A549 (cell line): ENCODE results near the gene PRKAR1B. TPM values are rescaled to one million over a fixed set of nuclear protein-coding genes. Genes with fewer than 3 reads are reported as not detected.

Experiments used
- ATAC-seq, 2 experiments: fragments of 200-7000 bp in 1 of 2; fragments of >200 bp in 1 of 2; cut with Nextera tagmentation in 1 of 2; cut with Tn5 transposase in 1 of 2; 3 replicates each; pipeline versions ENCODE4 v1.8.0 to v1.9.1; 2018 to 2020; ENCODE audit warnings: mild to moderate bottlenecking in 1 of 2, moderate library complexity in 1 of 2
- CTCF ChIA-PET: fragments of 300-600 bp; sonication (Branson Sonifier 250); formaldehyde crosslinking; extraction: SDS; loops from one replicate; lab custom pipeline; 2021; ENCODE audit warnings: antibody characterized with exemption, inconsistent platforms; lab: Yijun Ruan, JAX
- POLR2A ChIA-PET: fragments of 350-600 bp; formaldehyde crosslinking; extraction: SDS; loops from one replicate; lab custom pipeline; 2021; ENCODE audit warnings: antibody characterized with exemption, inconsistent platforms; lab: Yijun Ruan, JAX
- DNase-seq, 2 experiments: peaks; one replicate each; pipeline versions ENCODE4 v3.0.0 to v3.0.0-alpha.2; 2011 to 2016; ENCODE audit warnings: low read depth in 1 of 2, low spot score in 1 of 2
- FAIRE-seq: peaks from 2 replicates; lab custom pipeline; 2011; peaks lifted over from hg19 to GRCh38; lab: Jason Lieb, UNC
- H3K27ac ChIP-seq, 2 experiments: fragments of >200 bp; sonication (Bioruptor Twin); formaldehyde crosslinking; 3 replicates each; pipeline ENCODE4 v1.5.1; 2016 to 2017
- H3K4me1 ChIP-seq: fragments of >200 bp; sonication (Bioruptor Twin); formaldehyde crosslinking; 3 replicates; pipeline ENCODE4 v1.6.1; 2016
- H3K4me2 ChIP-seq: fragments of >200 bp; sonication (Bioruptor Twin); formaldehyde crosslinking; 3 replicates; pipeline ENCODE4 v1.6.1; 2016
- H3K4me3 ChIP-seq: fragments of >200 bp; sonication (Bioruptor Twin); formaldehyde crosslinking; 3 replicates; pipeline ENCODE4 v1.5.1; 2016
- H3K9me3 ChIP-seq: fragments of >200 bp; sonication (Bioruptor Twin); formaldehyde crosslinking; 3 replicates; pipeline ENCODE4 v1.6.1; 2016
- CBX2 ChIP-seq: fragments of 200-600 bp; sonication (generic); IDR thresholded peaks from 2 replicates; pipeline ENCODE4 v1.6.1; 2016; ENCODE audit warnings: low read depth, mild to moderate bottlenecking, borderline replicate concordance
- CEBPB ChIP-seq, 2 experiments: fragments of >200 bp in 1 of 2; sonication (Bioruptor Twin) in 1 of 2; formaldehyde crosslinking in 1 of 2; IDR thresholded peaks; 2 replicates each; pipeline ENCODE4 v1.6.1; 2012 to 2016
- CHD2 ChIP-seq: fragments of 150-350 bp; IDR thresholded peaks from 2 replicates; pipeline ENCODE4 v1.6.1; 2014; ENCODE audit warnings: low read length; ENCODE audit not compliant: partially characterized antibody
- CHD4 ChIP-seq: fragments of 200-600 bp; sonication (generic); IDR thresholded peaks from 2 replicates; pipeline ENCODE4 v1.6.1; 2016; ENCODE audit warnings: antibody characterized with exemption, mild to moderate bottlenecking, borderline replicate concordance
- EHMT2 ChIP-seq: fragments of 200-600 bp; sonication (generic); IDR thresholded peaks from 2 replicates; pipeline ENCODE4 v1.6.1; 2016; ENCODE audit warnings: antibody characterized with exemption, low read depth, mild to moderate bottlenecking, moderate library complexity
- EP300 ChIP-seq, 2 experiments: fragments of >200 bp; sonication (Bioruptor Twin); formaldehyde crosslinking; IDR thresholded peaks; 2 replicates in 1 of 2; 3 replicates in 1 of 2; pipeline ENCODE4 v1.6.1; 2016 to 2017
- ESRRA ChIP-seq: fragments of 150-350 bp; IDR thresholded peaks from 2 replicates; pipeline ENCODE4 v1.6.1; 2014; ENCODE audit warnings: mild to moderate bottlenecking, low read length, borderline replicate concordance
- FOSL2 ChIP-seq, 2 experiments: fragments of 450-650 bp in 1 of 2; fragments of >200 bp in 1 of 2; sonication (Bioruptor Twin) in 1 of 2; formaldehyde crosslinking; IDR thresholded peaks; 2 replicates each; pipeline versions ENCODE4 v1.5.0 to v1.6.1; 2016 to 2020; ENCODE audit warnings: mild to moderate bottlenecking in 1 of 2, moderate library complexity in 1 of 2
- GATA3 ChIP-seq: IDR thresholded peaks from 2 replicates; pipeline ENCODE4 v1.6.1; 2012; ENCODE audit warnings: borderline replicate concordance
- HDAC2 ChIP-seq: fragments of 200-600 bp; sonication (generic); IDR thresholded peaks from 2 replicates; pipeline ENCODE4 v1.6.1; 2016
- HEYL ChIP-seq: fragments of 250-450 bp; sonication (Bioruptor Pico); IDR thresholded peaks from 2 replicates; pipeline ENCODE4 v1.8.0; 2021; ENCODE audit warnings: mild to moderate bottlenecking, moderate library complexity
- JUN ChIP-seq, 2 experiments: fragments of >200 bp; sonication (Bioruptor Twin); formaldehyde crosslinking; IDR thresholded peaks; 2 replicates in 1 of 2; 3 replicates in 1 of 2; pipeline ENCODE4 v1.6.1; 2016 to 2017
- JUNB ChIP-seq: fragments of >200 bp; sonication (Bioruptor Twin); formaldehyde crosslinking; IDR thresholded peaks from 2 replicates; pipeline ENCODE4 v1.6.1; 2016
- KDM5A ChIP-seq: fragments of 200-600 bp; sonication (generic); IDR thresholded peaks from 2 replicates; pipeline ENCODE4 v1.6.1; 2016; ENCODE audit warnings: antibody characterized with exemption, mild to moderate bottlenecking
- MAFK ChIP-seq: fragments of 450-650 bp; IDR thresholded peaks from 2 replicates; pipeline ENCODE4 v1.6.1; 2014; ENCODE audit not compliant: partially characterized antibody
- MAZ ChIP-seq: fragments of 150-350 bp; IDR thresholded peaks from 2 replicates; pipeline ENCODE4 v1.6.1; 2014; ENCODE audit warnings: antibody characterized with exemption, low read depth, low read length, borderline replicate concordance
- NPAS2 ChIP-seq: fragments of 250-450 bp; sonication (Bioruptor Pico); IDR thresholded peaks from 2 replicates; pipeline ENCODE4 v1.8.0; 2022; ENCODE audit warnings: mild to moderate bottlenecking, moderate library complexity, borderline replicate concordance
- PHF8 ChIP-seq: fragments of 200-600 bp; sonication (generic); IDR thresholded peaks from 2 replicates; pipeline ENCODE4 v1.6.1; 2016; ENCODE audit warnings: low read depth, mild to moderate bottlenecking, antibody characterized with exemption, moderate library complexity, borderline replicate concordance
- RARB ChIP-seq: fragments of 250-450 bp; sonication (Bioruptor Pico); IDR thresholded peaks from 2 replicates; pipeline ENCODE4 v1.8.0; 2021; ENCODE audit warnings: mild to moderate bottlenecking, moderate library complexity
- RCOR1 ChIP-seq: fragments of 150-350 bp; IDR thresholded peaks from 2 replicates; pipeline ENCODE4 v1.6.1; 2014; ENCODE audit warnings: antibody characterized with exemption, low read length, low read depth
- TFCP2L1 ChIP-seq: fragments of 250-450 bp; sonication (Bioruptor Pico); IDR thresholded peaks from 2 replicates; pipeline ENCODE4 v1.5.0; 2021; ENCODE audit warnings: mild to moderate bottlenecking
- ZC3H11A ChIP-seq: fragments of 450-650 bp; IDR thresholded peaks from 2 replicates; pipeline ENCODE4 v1.6.1; 2014; ENCODE audit warnings: antibody characterized with exemption, mild to moderate bottlenecking
- WGBS: methylation state at CpG from one replicate; pipeline ENCODE4 v1.1.6; 2017; ENCODE audit errors: missing lambda C conversion rate; 5-methylcytosine and 5-hydroxymethylcytosine counted together
- polyA plus RNA-seq, 4 experiments: library from polyadenylated mRNA; depleted of rRNA in 3 of 4; stranded (reverse); fragments of >200 nt; fragmentation: RNase III in 1 of 4; extraction: RNeasy Plus Mini Kit Qiagen cat#74134 plus additional on column Dnase treatment in 1 of 4; gene quantifications; 2 replicates in 3 of 4; 3 replicates in 1 of 4; pipeline ENCODE4 v1.2.3, GENCODE V29; 2011 to 2017
- TF ChIP-seq, protein P1 (sequence below): fragments of 250-450 bp; sonication (Bioruptor Pico); IDR thresholded peaks from 2 replicates; pipeline ENCODE4 v1.5.0; 2021; ENCODE audit warnings: mild to moderate bottlenecking, moderate library complexity, borderline replicate concordance
- TF ChIP-seq, protein P2 (sequence below): IDR thresholded peaks from 2 replicates; pipeline ENCODE4 v1.6.1; 2012; ENCODE audit warnings: low read depth, borderline replicate concordance
- TF ChIP-seq, protein P3 (sequence below): fragments of 200-600 bp; sonication (generic); IDR thresholded peaks from 2 replicates; pipeline ENCODE4 v1.6.1; 2016; ENCODE audit warnings: antibody characterized with exemption, mild to moderate bottlenecking, moderate library complexity
- TF ChIP-seq, protein P4 (sequence below): IDR thresholded peaks from 2 replicates; pipeline ENCODE4 v1.6.1; 2012
- TF ChIP-seq, protein P5 (sequence below): IDR thresholded peaks from 2 replicates; pipeline ENCODE4 v1.6.1; 2012
- TF ChIP-seq, protein P6 (sequence below): fragments of >200 bp; sonication (Bioruptor Twin); formaldehyde crosslinking; IDR thresholded peaks from 2 replicates; pipeline ENCODE4 v1.6.1; 2016

The PRKAR1B gene
- polyA plus RNA-seq, 2 of the 4 experiments (the other 2 are of a cell fraction), result 10.1 to 33.7 TPM

DNA sequence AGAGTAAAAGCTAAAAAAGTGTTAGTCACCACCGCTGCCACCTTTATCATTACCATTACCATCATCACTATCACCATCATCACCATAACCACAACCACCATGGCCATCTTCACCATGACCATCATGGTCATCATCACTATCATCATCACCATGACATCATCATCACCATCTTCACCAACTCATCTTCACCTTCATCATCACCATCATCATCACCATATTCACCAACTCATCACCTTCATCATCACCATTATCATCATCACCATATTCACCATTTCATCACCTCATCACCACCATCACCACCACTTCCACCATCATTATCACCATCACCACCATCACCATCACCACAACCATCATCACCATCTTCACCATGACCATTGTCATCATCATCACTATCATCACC lies 161.0 kb downstream of the PRKAR1B start:
- Histone ChIP-seq H3K27ac (no peak overlapping the region), H3K9me3 (no peaks in the 10 kb centered on the region), H3K4me3 (no peak overlapping the region), H3K4me1 (no peaks in the 10 kb centered on the region), H3K4me2 (no peak overlapping the region)
- ChIA-PET CTCF (interaction anchor here (1.0 kb wide), 1 partner anchor 22 kb away, joined by 5 read pairs; no protein-coding TSS in a partner anchor), POLR2A (no interaction called here)
- FAIRE-seq, result no peak
- ATAC-seq, result no peak
- 98% methylated on average over 1 of the region's 1 CpG for WGBS
- TF ChIP-seq JUN (IDR thresholded peaks at IDR 0.05) (no peak), CHD2 (no peak), ZC3H11A (no peak), TFCP2L1 (no peak), RARB (CRISPR knock-in tag) (no peak), EP300 (IDR thresholded peaks at IDR 0.05) (no peak), PHF8 (no peak), EHMT2 (no peak), FOSL2 (IDR thresholded peaks at IDR 0.05) (no peak), FOSL2 (CRISPR knock-in tag; IDR thresholded peaks at IDR 0.05) (no peak), CEBPB (IDR thresholded peaks at IDR 0.05) (no peak), MAFK (no peak), CBX2 (no peak), CHD4 (no peak), RCOR1 (no peak), GATA3 (no peak), JUNB (no peak)
- TF ChIP-seq, protein P1, sequence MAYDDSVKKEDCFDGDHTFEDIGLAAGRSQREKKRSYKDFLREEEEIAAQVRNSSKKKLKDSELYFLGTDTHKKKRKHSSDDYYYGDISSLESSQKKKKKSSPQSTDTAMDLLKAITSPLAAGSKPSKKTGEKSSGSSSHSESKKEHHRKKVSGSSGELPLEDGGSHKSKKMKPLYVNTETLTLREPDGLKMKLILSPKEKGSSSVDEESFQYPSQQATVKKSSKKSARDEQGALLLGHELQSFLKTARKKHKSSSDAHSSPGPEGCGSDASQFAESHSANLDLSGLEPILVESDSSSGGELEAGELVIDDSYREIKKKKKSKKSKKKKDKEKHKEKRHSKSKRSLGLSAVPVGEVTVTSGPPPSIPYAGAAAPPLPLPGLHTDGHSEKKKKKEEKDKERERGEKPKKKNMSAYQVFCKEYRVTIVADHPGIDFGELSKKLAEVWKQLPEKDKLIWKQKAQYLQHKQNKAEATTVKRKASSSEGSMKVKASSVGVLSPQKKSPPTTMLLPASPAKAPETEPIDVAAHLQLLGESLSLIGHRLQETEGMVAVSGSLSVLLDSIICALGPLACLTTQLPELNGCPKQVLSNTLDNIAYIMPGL (CRISPR knock-in tag), result no peak
- TF ChIP-seq, protein P2, sequence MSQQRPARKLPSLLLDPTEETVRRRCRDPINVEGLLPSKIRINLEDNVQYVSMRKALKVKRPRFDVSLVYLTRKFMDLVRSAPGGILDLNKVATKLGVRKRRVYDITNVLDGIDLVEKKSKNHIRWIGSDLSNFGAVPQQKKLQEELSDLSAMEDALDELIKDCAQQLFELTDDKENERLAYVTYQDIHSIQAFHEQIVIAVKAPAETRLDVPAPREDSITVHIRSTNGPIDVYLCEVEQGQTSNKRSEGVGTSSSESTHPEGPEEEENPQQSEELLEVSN, result no peak
- TF ChIP-seq, protein P3, sequence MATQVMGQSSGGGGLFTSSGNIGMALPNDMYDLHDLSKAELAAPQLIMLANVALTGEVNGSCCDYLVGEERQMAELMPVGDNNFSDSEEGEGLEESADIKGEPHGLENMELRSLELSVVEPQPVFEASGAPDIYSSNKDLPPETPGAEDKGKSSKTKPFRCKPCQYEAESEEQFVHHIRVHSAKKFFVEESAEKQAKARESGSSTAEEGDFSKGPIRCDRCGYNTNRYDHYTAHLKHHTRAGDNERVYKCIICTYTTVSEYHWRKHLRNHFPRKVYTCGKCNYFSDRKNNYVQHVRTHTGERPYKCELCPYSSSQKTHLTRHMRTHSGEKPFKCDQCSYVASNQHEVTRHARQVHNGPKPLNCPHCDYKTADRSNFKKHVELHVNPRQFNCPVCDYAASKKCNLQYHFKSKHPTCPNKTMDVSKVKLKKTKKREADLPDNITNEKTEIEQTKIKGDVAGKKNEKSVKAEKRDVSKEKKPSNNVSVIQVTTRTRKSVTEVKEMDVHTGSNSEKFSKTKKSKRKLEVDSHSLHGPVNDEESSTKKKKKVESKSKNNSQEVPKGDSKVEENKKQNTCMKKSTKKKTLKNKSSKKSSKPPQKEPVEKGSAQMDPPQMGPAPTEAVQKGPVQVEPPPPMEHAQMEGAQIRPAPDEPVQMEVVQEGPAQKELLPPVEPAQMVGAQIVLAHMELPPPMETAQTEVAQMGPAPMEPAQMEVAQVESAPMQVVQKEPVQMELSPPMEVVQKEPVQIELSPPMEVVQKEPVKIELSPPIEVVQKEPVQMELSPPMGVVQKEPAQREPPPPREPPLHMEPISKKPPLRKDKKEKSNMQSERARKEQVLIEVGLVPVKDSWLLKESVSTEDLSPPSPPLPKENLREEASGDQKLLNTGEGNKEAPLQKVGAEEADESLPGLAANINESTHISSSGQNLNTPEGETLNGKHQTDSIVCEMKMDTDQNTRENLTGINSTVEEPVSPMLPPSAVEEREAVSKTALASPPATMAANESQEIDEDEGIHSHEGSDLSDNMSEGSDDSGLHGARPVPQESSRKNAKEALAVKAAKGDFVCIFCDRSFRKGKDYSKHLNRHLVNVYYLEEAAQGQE, result no peak
- TF ChIP-seq, protein P4, sequence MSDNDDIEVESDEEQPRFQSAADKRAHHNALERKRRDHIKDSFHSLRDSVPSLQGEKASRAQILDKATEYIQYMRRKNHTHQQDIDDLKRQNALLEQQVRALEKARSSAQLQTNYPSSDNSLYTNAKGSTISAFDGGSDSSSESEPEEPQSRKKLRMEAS, result no peak
- no peak for DNase-seq

DNA sequence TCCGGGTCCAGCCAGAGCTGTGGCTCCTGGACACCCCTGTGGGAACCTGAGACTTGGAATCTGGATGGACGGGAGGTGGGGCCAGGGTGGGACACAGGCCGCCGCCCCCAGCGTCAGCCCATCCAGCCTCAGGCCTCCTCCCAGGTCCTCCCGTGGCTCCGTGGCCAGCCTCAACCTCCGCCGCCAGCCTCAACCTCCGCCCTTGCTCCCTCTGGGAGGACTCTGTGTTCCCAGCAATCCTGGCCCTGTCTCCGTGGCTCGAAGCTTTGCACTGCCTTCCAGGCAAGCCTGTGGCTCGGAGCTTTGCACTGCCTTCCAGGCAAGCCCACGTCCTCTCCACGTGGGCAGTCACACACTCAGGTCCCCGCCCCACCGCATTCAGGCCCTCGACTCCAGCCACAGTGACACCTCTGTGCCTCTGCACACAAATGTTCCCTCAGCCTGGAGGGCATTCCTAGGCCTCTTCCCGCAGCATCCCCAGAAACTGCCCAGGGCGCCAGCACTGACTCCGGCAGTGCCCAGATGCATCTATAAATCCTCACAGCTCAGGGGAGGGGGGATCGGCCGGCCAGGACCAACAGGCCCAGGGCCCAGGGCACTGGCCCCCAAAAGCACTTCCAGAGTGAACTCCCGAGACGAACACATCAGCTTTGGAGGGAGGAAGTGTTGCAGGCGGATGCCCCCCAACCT lies 162.8 kb downstream of the PRKAR1B start:
- Histone ChIP-seq H3K27ac (no peak overlapping the region), H3K4me3 (no peak overlapping the region), H3K9me3 (no peaks in the 10 kb centered on the region), H3K4me2 (no peak overlapping the region), H3K4me1 (no peaks in the 10 kb centered on the region)
- ATAC-seq (no peak), DNase-seq (no peak), FAIRE-seq (no peak)
- POLR2A ChIA-PET, result no interaction called here
- 86% methylated on average over 18 of the region's 26 CpGs for WGBS
- CTCF ChIA-PET, result interaction anchor here (0.9 kb wide), 1 partner anchor 231 kb away, joined by 7 read pairs; no protein-coding TSS in a partner anchor
- TF ChIP-seq, protein P5, sequence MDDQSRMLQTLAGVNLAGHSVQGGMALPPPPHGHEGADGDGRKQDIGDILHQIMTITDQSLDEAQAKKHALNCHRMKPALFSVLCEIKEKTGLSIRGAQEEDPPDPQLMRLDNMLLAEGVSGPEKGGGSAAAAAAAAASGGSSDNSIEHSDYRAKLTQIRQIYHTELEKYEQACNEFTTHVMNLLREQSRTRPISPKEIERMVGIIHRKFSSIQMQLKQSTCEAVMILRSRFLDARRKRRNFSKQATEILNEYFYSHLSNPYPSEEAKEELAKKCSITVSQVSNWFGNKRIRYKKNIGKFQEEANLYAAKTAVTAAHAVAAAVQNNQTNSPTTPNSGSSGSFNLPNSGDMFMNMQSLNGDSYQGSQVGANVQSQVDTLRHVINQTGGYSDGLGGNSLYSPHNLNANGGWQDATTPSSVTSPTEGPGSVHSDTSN, result no peak
- TF ChIP-seq HEYL (CRISPR knock-in tag), result no peak
- no peak for TF ChIP-seq JUN (IDR thresholded peaks at IDR 0.05)
- no peak for TF ChIP-seq CBX2
- no peak for TF ChIP-seq ESRRA
- TF ChIP-seq MAZ, result no peak
- TF ChIP-seq HDAC2, result no peak
- no peak for TF ChIP-seq NPAS2
- no peak for TF ChIP-seq CEBPB (IDR thresholded peaks at IDR 0.05)
- TF ChIP-seq, protein P6, sequence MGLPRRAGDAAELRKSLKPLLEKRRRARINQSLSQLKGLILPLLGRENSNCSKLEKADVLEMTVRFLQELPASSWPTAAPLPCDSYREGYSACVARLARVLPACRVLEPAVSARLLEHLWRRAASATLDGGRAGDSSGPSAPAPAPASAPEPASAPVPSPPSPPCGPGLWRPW, result no peak
- TF ChIP-seq, protein P2, result no peak
- TF ChIP-seq KDM5A, result no peak
